NT2/D1 (cell line): ENCODE results near the gene XPO6.

ENCODE experiments used
- DNase-seq: peaks from one replicate; pipeline ENCODE4 v3.0.0-alpha.2; 2011; ENCODE audit warnings: low read depth, low spot score
- H3K27me3 ChIP-seq: 2 replicates; pipeline ENCODE4 v1.6.0; 2011; ENCODE audit warnings: mild to moderate bottlenecking; ENCODE audit not compliant: insufficient read length, insufficient read depth
- H3K36me3 ChIP-seq: 2 replicates; pipeline ENCODE4 v1.6.1; 2011; ENCODE audit warnings: mild to moderate bottlenecking, low read length, mixed read lengths; ENCODE audit not compliant: insufficient read depth, insufficient read length
- H3K4me1 ChIP-seq: 2 replicates; pipeline ENCODE4 v1.5.1; 2011; ENCODE audit not compliant: insufficient read depth, insufficient read length
- H3K4me3 ChIP-seq: 2 replicates; pipeline ENCODE4 v1.5.1; 2011; ENCODE audit warnings: low read depth; ENCODE audit not compliant: insufficient read length
- H3K9ac ChIP-seq: 2 replicates; pipeline ENCODE4 v1.6.0; 2011; ENCODE audit warnings: low read depth; ENCODE audit not compliant: insufficient read length
- H3K9me3 ChIP-seq: 2 replicates; pipeline ENCODE4 v1.5.1; 2011; ENCODE audit warnings: mild to moderate bottlenecking, low read length; ENCODE audit not compliant: insufficient read depth
- SUZ12 ChIP-seq: IDR thresholded peaks from 2 replicates; pipeline ENCODE4 v1.6.1; 2011; ENCODE audit not compliant: insufficient read length, insufficient read depth; ENCODE audit errors: extremely low read depth
- YY1 ChIP-seq: IDR thresholded peaks from 2 replicates; pipeline ENCODE4 v1.6.1; 2011; ENCODE audit not compliant: insufficient read length, insufficient read depth
- ZNF274 ChIP-seq: IDR thresholded peaks from 2 replicates; pipeline ENCODE4 v1.6.1; 2011; ENCODE audit warnings: mild to moderate bottlenecking, low read depth, low read length

The XPO6 gene

DNA sequence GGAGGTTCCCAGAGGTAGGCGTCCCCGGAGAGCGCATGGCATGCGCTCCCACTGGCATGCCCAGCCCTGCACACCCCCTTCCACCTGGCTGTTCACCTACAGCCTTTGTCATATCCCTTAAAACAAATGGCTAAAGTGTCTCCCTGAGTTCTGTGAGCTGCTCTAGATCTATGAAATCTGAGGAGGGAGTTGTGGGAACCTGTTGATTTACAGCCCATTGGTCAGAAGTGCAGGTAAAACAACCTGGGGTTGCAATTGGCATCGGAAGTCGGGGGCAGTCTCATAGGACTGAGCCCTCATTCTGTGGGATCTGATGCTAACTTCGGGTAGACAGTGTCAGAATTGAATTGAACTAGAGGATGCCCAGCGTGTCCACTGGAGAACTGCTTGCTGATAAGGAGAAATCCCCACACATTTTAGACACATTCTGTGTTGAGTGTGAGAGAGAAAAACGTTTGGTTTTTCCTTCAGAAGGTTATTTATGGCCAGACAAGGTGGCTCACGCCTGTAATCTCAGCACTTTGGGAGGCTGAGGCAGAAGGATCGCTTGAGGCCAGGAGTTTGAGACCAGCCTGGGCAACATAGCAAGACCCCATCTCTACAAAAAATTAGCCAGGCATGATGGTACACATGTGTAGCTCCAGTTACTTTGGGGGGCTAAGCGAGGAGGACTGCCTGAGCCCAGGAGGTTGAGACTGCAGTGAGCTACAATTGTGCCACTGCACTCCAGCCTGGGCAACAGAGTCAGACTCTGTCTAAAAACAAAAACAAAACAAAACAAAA is 126.2 kb downstream of the XPO6 start:
- Histone ChIP-seq H3K9ac (no peak overlapping the region), H3K4me1 (peaks cover 8% of the 10 kb centered on the region), H3K4me3 (no peak overlapping the region), H3K9me3 (no peaks in the 10 kb centered on the region), H3K27me3 (no peaks in the 10 kb centered on the region), H3K36me3 (no peaks in the 10 kb centered on the region)
- TF ChIP-seq SUZ12 (no peak), YY1 (no peak)
- DNase-seq = no peak

DNA sequence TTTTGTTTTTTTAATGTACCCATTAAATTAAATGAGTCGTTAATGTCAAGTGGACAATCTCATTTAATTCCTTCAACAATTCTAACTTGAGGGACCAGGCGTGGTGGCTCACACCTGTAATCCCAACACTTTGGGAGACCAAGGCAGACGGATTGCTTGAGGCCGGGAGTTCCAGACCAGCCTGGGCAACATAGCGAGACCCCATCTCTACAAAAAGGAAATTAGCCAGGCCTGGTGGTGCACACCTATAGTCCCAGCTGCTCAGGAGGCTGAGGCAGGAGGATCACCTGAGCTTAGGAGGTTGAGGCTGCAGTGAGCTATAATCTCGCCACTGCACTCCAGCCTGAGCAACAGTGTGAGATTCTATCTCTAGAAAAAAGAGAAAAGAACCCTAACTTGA is 127.6 kb downstream of the XPO6 start:
- H3K4me1 ChIP-seq = peaks cover 7% of the 10 kb centered on the region
- no peaks in the 10 kb centered on the region for H3K27me3 ChIP-seq
- no peak overlapping the region for H3K4me3 ChIP-seq
- TF ChIP-seq YY1 = no peak
- TF ChIP-seq ZNF274 = no peak
- no peak for TF ChIP-seq SUZ12
- H3K9me3 ChIP-seq = no peaks in the 10 kb centered on the region
- H3K9ac ChIP-seq = no peak overlapping the region
- no peak for DNase-seq
- no peaks in the 10 kb centered on the region for H3K36me3 ChIP-seq

GRCh38 chr16:28082624-28083023 is 129.1 kb downstream of the XPO6 start:
- H3K4me3 ChIP-seq = no peak overlapping the region
- TF ChIP-seq YY1 = no peak
- TF ChIP-seq ZNF274 = no peak
- TF ChIP-seq SUZ12 = no peak

DNA sequence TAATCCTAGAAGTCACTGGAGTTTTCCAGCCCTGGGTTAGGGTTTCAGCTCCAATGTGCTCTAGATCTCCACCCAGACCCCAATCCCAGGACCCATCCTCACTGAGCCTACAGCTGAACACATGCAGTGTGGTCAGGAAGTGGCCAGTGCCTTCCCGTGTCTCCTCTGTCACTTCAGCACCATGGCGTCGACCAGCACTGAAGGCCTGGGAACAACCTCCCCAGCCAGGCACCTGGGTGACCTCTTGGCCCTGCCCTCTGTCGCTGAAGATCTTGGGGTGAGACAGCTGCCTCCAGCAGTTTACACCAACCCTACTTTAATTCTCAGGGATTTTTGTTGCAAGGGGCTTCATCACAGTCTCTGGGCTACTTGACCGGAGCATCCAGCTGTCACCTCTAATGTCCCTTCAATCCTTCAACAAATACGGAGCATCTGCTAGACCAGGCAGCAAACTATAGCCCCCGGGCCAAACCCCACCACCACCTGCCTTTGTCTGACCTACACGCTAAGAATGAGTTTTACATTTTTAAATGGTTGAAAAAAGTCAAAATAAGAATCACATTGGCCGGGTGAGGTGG is 130.3 kb downstream of the XPO6 start:
- Histone ChIP-seq H3K36me3 (no peaks in the 10 kb centered on the region), H3K27me3 (no peaks in the 10 kb centered on the region), H3K9me3 (no peaks in the 10 kb centered on the region), H3K4me3 (no peak overlapping the region), H3K4me1 (peaks cover 5% of the 10 kb centered on the region), H3K9ac (no peak overlapping the region)
- no peak for DNase-seq
- no peak for TF ChIP-seq ZNF274
- no peak for TF ChIP-seq YY1
- TF ChIP-seq SUZ12 = no peak

More at GRCh38 chr16:28082624-28083023, 129.1 kb downstream of the XPO6 start:
- Histone ChIP-seq H3K9me3 (no peaks in the 10 kb centered on the region), H3K4me1 (peaks cover 7% of the 10 kb centered on the region), H3K36me3 (no peaks in the 10 kb centered on the region), H3K27me3 (no peaks in the 10 kb centered on the region), H3K9ac (peak overlapping the region; percentile 32)
- no peak for DNase-seq

DNA sequence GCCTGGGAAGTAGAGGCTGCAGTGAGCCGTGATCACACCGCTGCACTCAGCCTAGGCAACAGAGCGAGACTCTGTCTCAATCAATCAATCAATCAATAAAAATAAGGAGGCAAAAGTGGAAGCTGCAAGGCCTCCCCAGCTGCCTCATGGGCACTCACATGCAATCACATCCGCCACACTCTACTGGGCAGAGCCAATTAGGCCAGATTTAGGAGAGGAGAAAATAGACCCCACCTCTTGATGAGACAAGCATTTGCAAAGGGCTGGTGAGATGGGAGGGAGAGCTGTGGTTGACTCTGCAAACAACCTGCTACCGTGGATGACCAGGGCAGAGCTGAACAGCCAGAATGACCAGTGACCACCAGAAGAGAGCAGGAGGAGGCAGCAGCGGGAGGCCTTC is 133.5 kb downstream of the XPO6 start:
- Histone ChIP-seq H3K27me3 (no peaks in the 10 kb centered on the region), H3K9me3 (no peaks in the 10 kb centered on the region), H3K9ac (no peak overlapping the region), H3K4me3 (no peak overlapping the region), H3K36me3 (no peaks in the 10 kb centered on the region), H3K4me1 (peaks cover 5% of the 10 kb centered on the region)
- TF ChIP-seq SUZ12 (no peak), YY1 (no peak), ZNF274 (no peak)
- no peak for DNase-seq

GRCh38 chr16:28073836-28074235 is 137.9 kb downstream of the XPO6 start:
- no peak overlapping the region for H3K4me3 ChIP-seq
- no peak for TF ChIP-seq YY1
- TF ChIP-seq ZNF274 = no peak
- TF ChIP-seq SUZ12 = no peak
- no peak overlapping the region for H3K9ac ChIP-seq

GRCh38 chr16:28072087-28072486 is 139.7 kb downstream of the XPO6 start:
- Histone ChIP-seq H3K9me3 (no peaks in the 10 kb centered on the region), H3K36me3 (no peaks in the 10 kb centered on the region), H3K4me1 (peaks cover 7% of the 10 kb centered on the region), H3K9ac (no peak overlapping the region), H3K4me3 (no peak overlapping the region), H3K27me3 (no peaks in the 10 kb centered on the region)
- no peak for TF ChIP-seq ZNF274
- no peak for TF ChIP-seq YY1
- no peak for TF ChIP-seq SUZ12
- no peak for DNase-seq

More at GRCh38 chr16:28073836-28074235, 137.9 kb downstream of the XPO6 start:
- H3K9me3 ChIP-seq = no peaks in the 10 kb centered on the region
- H3K36me3 ChIP-seq = no peaks in the 10 kb centered on the region
- peaks cover 4% of the 10 kb centered on the region for H3K4me1 ChIP-seq
- no peak for DNase-seq
- H3K27me3 ChIP-seq = no peaks in the 10 kb centered on the region
